DOHH2 (cell line): ENCODE data around the gene CITED2.
"Not testable (repeated sequence)": the region's sequence is repeated elsewhere in the genome, so short reads cannot be mapped to it uniquely, and the experiment has no call there.

Experiments used
- H3F3A ChIP-seq: fragments of 200-600 bp; sonication (generic), shearing (Covaris generic); 2 replicates; pipeline ENCODE4 v1.6.0; 2016; ENCODE audit warnings: antibody characterized with exemption, mild to moderate bottlenecking; ENCODE audit not compliant: control insufficient read depth, insufficient read depth
- H3K27ac ChIP-seq: fragments of 200-600 bp; sonication (generic); 2 replicates; pipeline ENCODE4 v1.5.1; 2014; ENCODE audit warnings: low read depth, mild to moderate bottlenecking, low read length, moderate library complexity
- H3K27me3 ChIP-seq: fragments of 200-600 bp; sonication (generic); 2 replicates; pipeline ENCODE4 v1.6.1; 2014; ENCODE audit warnings: mild to moderate bottlenecking, low read length, mixed read lengths; ENCODE audit not compliant: control insufficient read depth
- H3K36me3 ChIP-seq: fragments of 200-600 bp; sonication (generic); 2 replicates; pipeline ENCODE4 v1.6.1; 2014; ENCODE audit warnings: mild to moderate bottlenecking, low read length, moderate library complexity, mixed read lengths; ENCODE audit not compliant: control insufficient read depth
- H3K4me1 ChIP-seq: fragments of 200-600 bp; sonication (generic); 2 replicates; pipeline ENCODE4 v1.6.1; 2014; ENCODE audit warnings: mild to moderate bottlenecking, low read length, mixed read lengths; ENCODE audit not compliant: control insufficient read depth
- H3K4me2 ChIP-seq: fragments of 200-600 bp; sonication (generic); 2 replicates; pipeline ENCODE4 v1.6.0; 2014; ENCODE audit warnings: mild to moderate bottlenecking, low read length, moderate library complexity
- H3K4me3 ChIP-seq: fragments of 200-600 bp; sonication (generic); 2 replicates; pipeline ENCODE4 v1.5.1; 2014; ENCODE audit warnings: mild to moderate bottlenecking, low read length, mixed read lengths
- H3K79me2 ChIP-seq: fragments of 200-600 bp; sonication (generic); 2 replicates; pipeline ENCODE4 v1.6.1; 2014; ENCODE audit warnings: mild to moderate bottlenecking, low read length, mixed read lengths; ENCODE audit not compliant: control insufficient read depth
- H3K9me2 ChIP-seq: fragments of 200-600 bp; sonication (generic); replicated peaks from 2 replicates; pipeline ENCODE4 v1.6.1; 2014; ENCODE audit warnings: mild to moderate bottlenecking, low read length, mixed read lengths; ENCODE audit not compliant: control insufficient read depth
- H3K9me3 ChIP-seq: fragments of 200-600 bp; sonication (generic); 2 replicates; pipeline ENCODE4 v1.6.1; 2014; ENCODE audit warnings: antibody characterized with exemption, low read length, mixed read lengths; ENCODE audit not compliant: control insufficient read depth, insufficient read depth
- H4K20me1 ChIP-seq: fragments of 200-600 bp; sonication (generic); 2 replicates; pipeline ENCODE4 v1.6.0; 2014; ENCODE audit warnings: low read depth, mild to moderate bottlenecking, antibody characterized with exemption, low read length, moderate library complexity; ENCODE audit not compliant: control insufficient read depth, insufficient read depth
- CTCF ChIP-seq: fragments of 200-600 bp; sonication (generic); IDR thresholded peaks from one replicate; pipeline ENCODE4 v1.5.1; 2014; ENCODE audit warnings: antibody characterized with exemption, mild to moderate bottlenecking, low read depth, low read length; ENCODE audit not compliant: poor library complexity, severe bottlenecking
- EZH2phosphoT487 ChIP-seq: fragments of 200-600 bp; sonication (generic); IDR thresholded peaks from 2 replicates; pipeline ENCODE4 v1.6.1; 2017; ENCODE audit warnings: borderline replicate concordance, mild to moderate bottlenecking, antibody characterized with exemption, low read length, moderate library complexity, mixed read lengths

Gene CITED2

GRCh38 chr6:139364982-139365379, 9.5 kb downstream of the CITED2 start:
- Histone ChIP-seq H3K4me1 (peaks cover 51% of the 10 kb centered on the region), H3K36me3 (no peaks in the 10 kb centered on the region), H3K9me2 (no peaks in the 10 kb centered on the region), H3K27me3 (no peaks in the 10 kb centered on the region), H3K79me2 (no peaks in the 10 kb centered on the region), H3K27ac (no peak overlapping the region), H3F3A (peaks cover 25% of the 10 kb centered on the region), H3K4me2 (peak overlapping the region; percentile 38; the same call in 1 of the 2 replicates), H4K20me1 (no peaks in the 10 kb centered on the region), H3K9me3 (no peaks in the 10 kb centered on the region), H3K4me3 (no peak overlapping the region)
- TF ChIP-seq CTCF (no peak), EZH2phosphoT487 (no peak)

GRCh38 chr6:139364302-139364981, 10.0 kb downstream of the CITED2 start:
- Histone ChIP-seq H3K27me3 (no peaks in the 10 kb centered on the region), H3K79me2 (no peaks in the 10 kb centered on the region), H3K4me2 (peak overlapping the region; percentile 38), H3K4me3 (no peak overlapping the region), H3K9me2 (no peaks in the 10 kb centered on the region), H3K4me1 (peaks cover 50% of the 10 kb centered on the region), H3K27ac (peak overlapping the region; percentile 75), H3K36me3 (no peaks in the 10 kb centered on the region), H3K9me3 (peaks cover 2% of the 10 kb centered on the region; the same call in 1 of the 2 replicates), H4K20me1 (no peaks in the 10 kb centered on the region), H3F3A (peaks cover 27% of the 10 kb centered on the region)
- no peak for TF ChIP-seq EZH2phosphoT487
- peak; percentile 67 for TF ChIP-seq CTCF

- peaks cover 56% of the 10 kb centered on the region for H3K4me1 ChIP-seq
- H3K36me3 ChIP-seq, H3K9me3 ChIP-seq, H3K79me2 ChIP-seq, H4K20me1 ChIP-seq, H3K4me3 ChIP-seq, H3K9me2 ChIP-seq, H3K27me3 ChIP-seq: not testable (repeated sequence)
- H3K27ac ChIP-seq: peak overlapping the region; percentile 75
- H3K4me2 ChIP-seq: peak overlapping the region; percentile 38
- H3F3A ChIP-seq: peaks cover 27% of the 10 kb centered on the region
These were observed 10.7 kb downstream of the CITED2 start for GRCh38 chr6:139363797-139364196.

GRCh38 chr6:139363123-139363522, 11.3 kb downstream of the CITED2 start:
- not testable (repeated sequence) for H3K9me3 ChIP-seq, H3K79me2 ChIP-seq, H3K27me3 ChIP-seq, H3K9me2 ChIP-seq, H3K36me3 ChIP-seq, H4K20me1 ChIP-seq
- Histone ChIP-seq H3K4me3 (peak overlapping the region; percentile 7; the same call in 1 of the 2 replicates), H3K27ac (peak overlapping the region; percentile 75), H3F3A (peaks cover 27% of the 10 kb centered on the region), H3K4me2 (peak overlapping the region; percentile 30), H3K4me1 (peaks cover 62% of the 10 kb centered on the region)
